H1 (cell line): ENCODE measurements around the gene ZNF521. TPM values are rescaled to one million over a fixed set of nuclear protein-coding genes. Genes with fewer than 3 reads are reported as not detected.

Experiments used
- BCL11A ChIP-seq, 2 experiments: IDR thresholded peaks; one replicate each; pipeline ENCODE4 v1.6.1; 2011; ENCODE audit warnings: low read depth in 2 of 2, low read length in 2 of 2, mild to moderate bottlenecking in 2 of 2
- EGR1 ChIP-seq: IDR thresholded peaks from 2 replicates; pipeline ENCODE4 v1.6.1; 2011; ENCODE audit warnings: low read depth, low read length, borderline replicate concordance
- EZH2 ChIP-seq: fragments of 200-600 bp; sonication (generic); IDR thresholded peaks from 2 replicates; pipeline ENCODE4 v1.7.1; 2012; ENCODE audit warnings: low read depth, mild to moderate bottlenecking, moderate library complexity, low read length, inconsistent platforms; ENCODE audit not compliant: severe bottlenecking
- NRF1 ChIP-seq: IDR thresholded peaks from 2 replicates; pipeline ENCODE4 v1.6.1; 2011; ENCODE audit warnings: mild to moderate bottlenecking, low read depth, low read length, improper control_type of control experiment
- RFX5 ChIP-seq: IDR thresholded peaks from 2 replicates; pipeline ENCODE4 v1.6.1; 2011; ENCODE audit warnings: low read depth, low read length, improper control_type of control experiment, borderline replicate concordance
- TBP ChIP-seq: IDR thresholded peaks from 2 replicates; pipeline ENCODE4 v1.6.1; 2011; ENCODE audit warnings: low read depth, low read length, improper control_type of control experiment
- YY1 ChIP-seq: IDR thresholded peaks from 2 replicates; pipeline ENCODE4 v1.6.1; 2011; ENCODE audit warnings: low read depth, mild to moderate bottlenecking, low read length
- polyA plus RNA-seq, 7 experiments: library from polyadenylated mRNA; depleted of rRNA in 3 of 7; stranded (reverse) in 5 of 7; unstranded in 2 of 7; fragments of >200 nt in 5 of 7; fragments of 200-250 nt in 2 of 7; gene quantifications; 1 replicate in 5 of 7; 2 replicates in 1 of 7; 4 replicates in 1 of 7; pipeline versions ENCODE4 v1.2.1 to v1.2.3, GENCODE V29; 2011 to 2013; ENCODE audit warnings: missing spikeins in 2 of 7, mixed read lengths in 2 of 7
- total RNA-seq: library from RNA; stranded (reverse); fragmentation: NEBNext Ultra II Directional; extraction: Animal tissue kit (Norgen Biotek cat#: 25700); gene quantifications from 2 replicates; pipeline ENCODE4 v1.2.1, GENCODE V29; 2021

ZNF521 gene
- total and polyA plus RNA-seq, 2 of the 8 experiments (the other 6 are each of a cell fraction or from before 2014, with no cell fraction given): 9.5 to 15.8 TPM

- TF ChIP-seq YY1 (no peak), EGR1 (no peak), EZH2 (no peak), TBP (no peak), BCL11A (IDR thresholded peaks at IDR 0.05; ENCODE audit: low read depth in 2 of 2, low read length in 2 of 2) (no peak), NRF1 (no peak), RFX5 (no peak)
Measured at GRCh38 chr18:25038261-25038660, 313.7 kb downstream of the ZNF521 start (continued).
